Activated CD8-positive, alpha-beta memory T cell treated with anti-CD3 and anti-CD28 coated beads, Interleukin-2, amount 10 ng/mL, durations not matched to agents 7 days and 5 days (primary cell): ENCODE data around the gene HMGCR. TPM values are rescaled to one million over a fixed set of nuclear protein-coding genes. Genes with fewer than 3 reads are reported as not detected.
"Not testable (repeated sequence)": the region's sequence is repeated elsewhere in the genome, so short reads cannot be mapped to it uniquely, and the experiment has no call there.

Source experiments
- ATAC-seq: fragments of 150-1000 bp; cut with Tn5 transposase; one replicate; pipeline ENCODE4 v1.10.0; 2021; ENCODE audit warnings: moderate library complexity
- CTCF ChIA-PET: fragments of 350-600 bp; sonication (Branson Sonifier 250); formaldehyde crosslinking; loops from one replicate; lab custom pipeline; 2021; ENCODE audit warnings: antibody characterized with exemption; lab: Charles Lee
- DNase-seq: peaks from one replicate; pipeline ENCODE4 v3.0.0-alpha.2; 2020
- H3K27ac Mint-ChIP-seq: one replicate; pipeline ENCODE4 v1.8.0; 2021; ENCODE audit warnings: mild to moderate bottlenecking, mixed read lengths
- H3K27me3 Mint-ChIP-seq: one replicate; pipeline ENCODE4 v1.8.0; 2021; ENCODE audit warnings: mixed read lengths
- H3K36me3 Mint-ChIP-seq: one replicate; pipeline ENCODE4 v1.8.0; 2021; ENCODE audit warnings: mild to moderate bottlenecking, mixed read lengths
- H3K4me1 Mint-ChIP-seq: one replicate; pipeline ENCODE4 v1.8.0; 2021; ENCODE audit warnings: mixed read lengths
- H3K4me3 Mint-ChIP-seq: one replicate; pipeline ENCODE4 v1.8.0; 2021; ENCODE audit warnings: mild to moderate bottlenecking, moderate library complexity, mixed read lengths
- H3K9me3 Mint-ChIP-seq: one replicate; pipeline ENCODE4 v1.8.0; 2022; ENCODE audit warnings: low read depth, mixed read lengths
- total RNA-seq, 2 experiments: library from RNA; stranded (reverse); gene quantifications; one replicate each; pipeline ENCODE4 v1.2.3, GENCODE V29; 2021

Gene HMGCR
- total RNA-seq, 2 experiments from 2014 or later = 69.5 to 99.8 TPM

- Mint-ChIP-seq H3K4me3 (no peak overlapping the region), H3K36me3 (no peaks in the 10 kb centered on the region), H3K27me3 (peaks cover 4% of the 10 kb centered on the region), H3K9me3 (no peaks in the 10 kb centered on the region), H3K4me1 (no peaks in the 10 kb centered on the region), H3K27ac (no peak overlapping the region)
- no peak for ATAC-seq
- no peak for DNase-seq
- CTCF ChIA-PET = interaction anchor here (1.2 to 2.1 kb wide), 3 partner anchors 11 to 406 kb away, joined by 3 to 11 read pairs (median 5); partner anchors contain the start of gene ANKRD31
Measured at GRCh38 chr5:75331095-75332090, 5.6 kb upstream of the HMGCR start.

GRCh38 chr5:75333759-75334158, 3.3 kb upstream of the HMGCR start:
- CTCF ChIA-PET, H3K27ac Mint-ChIP-seq, H3K4me3 Mint-ChIP-seq, ATAC-seq, H3K9me3 Mint-ChIP-seq, H3K27me3 Mint-ChIP-seq, H3K4me1 Mint-ChIP-seq, DNase-seq, H3K36me3 Mint-ChIP-seq: not testable (repeated sequence)

- H3K4me3 Mint-ChIP-seq, H3K27ac Mint-ChIP-seq, CTCF ChIA-PET, H3K9me3 Mint-ChIP-seq, DNase-seq, H3K27me3 Mint-ChIP-seq, H3K36me3 Mint-ChIP-seq, ATAC-seq: not testable (repeated sequence)
- H3K4me1 Mint-ChIP-seq = peaks cover 14% of the 10 kb centered on the region
Measured at GRCh38 chr5:75334413-75334812, 2.6 kb upstream of the HMGCR start.

- Mint-ChIP-seq H3K27me3 (no peaks in the 10 kb centered on the region), H3K4me3 (no peak overlapping the region), H3K36me3 (peaks cover 10% of the 10 kb centered on the region), H3K9me3 (no peaks in the 10 kb centered on the region), H3K4me1 (peaks cover 22% of the 10 kb centered on the region), H3K27ac (no peak overlapping the region)
- no peak for ATAC-seq
- CTCF ChIA-PET = no interaction called here
- DNase-seq = no peak
Measured at GRCh38 chr5:75335486-75335885, 1.5 kb upstream of the HMGCR start.

GRCh38 chr5:75335952-75336614, 937 bp upstream of the HMGCR start:
- CTCF ChIA-PET = interaction anchor here (1.1 to 1.9 kb wide), 3 partner anchors 99 to 401 kb away, joined by 3 to 23 read pairs (median 3); partner anchors contain the start of genes ANKRD31 and POLK
- no peak for DNase-seq
- H3K9me3 Mint-ChIP-seq = no peaks in the 10 kb centered on the region
- peaks cover 27% of the 10 kb centered on the region for H3K4me1 Mint-ChIP-seq
- no peak overlapping the region for H3K4me3 Mint-ChIP-seq
- ATAC-seq = no peak
- no peaks in the 10 kb centered on the region for H3K27me3 Mint-ChIP-seq
- H3K27ac Mint-ChIP-seq = no peak overlapping the region
- peaks cover 14% of the 10 kb centered on the region for H3K36me3 Mint-ChIP-seq

- no peaks in the 10 kb centered on the region for H3K9me3 Mint-ChIP-seq
- ATAC-seq = peak; percentile 3
- DNase-seq = peak; percentile 66
- H3K4me1 Mint-ChIP-seq = peaks cover 37% of the 10 kb centered on the region
- CTCF ChIA-PET = interaction anchor here (0.8 to 1.9 kb wide), 11 partner anchors 11 to 1066 kb away, joined by 3 to 23 read pairs (median 3); partner anchors contain the start of genes ANKRD31, IQGAP2 and POLK
- no peak overlapping the region for H3K27ac Mint-ChIP-seq
- no peak overlapping the region for H3K4me3 Mint-ChIP-seq
- no peaks in the 10 kb centered on the region for H3K27me3 Mint-ChIP-seq
- H3K36me3 Mint-ChIP-seq = peaks cover 20% of the 10 kb centered on the region
Measured at GRCh38 chr5:75337366-75338021, 474 bp downstream of the HMGCR start.

GRCh38 chr5:75338408-75338807, 1.4 kb downstream of the HMGCR start:
- Mint-ChIP-seq H3K27me3 (no peaks in the 10 kb centered on the region), H3K4me3 (no peak overlapping the region), H3K4me1 (peaks cover 37% of the 10 kb centered on the region), H3K36me3 (peaks cover 23% of the 10 kb centered on the region), H3K9me3 (no peaks in the 10 kb centered on the region), H3K27ac (no peak overlapping the region)
- DNase-seq = no peak
- ATAC-seq = no peak
- CTCF ChIA-PET = interaction anchor here (0.6 kb wide), 1 partner anchor 220 kb away, joined by 3 read pairs; no protein-coding TSS in a partner anchor

GRCh38 chr5:75340714-75341478, 3.9 kb downstream of the HMGCR start:
- Mint-ChIP-seq H3K36me3 (peaks cover 40% of the 10 kb centered on the region), H3K27ac (no peak overlapping the region), H3K9me3 (no peaks in the 10 kb centered on the region), H3K4me1 (peaks cover 37% of the 10 kb centered on the region), H3K27me3 (no peaks in the 10 kb centered on the region), H3K4me3 (no peak overlapping the region)
- CTCF ChIA-PET = interaction anchor here (0.6 to 2.4 kb wide), 6 partner anchors 9 to 341 kb away, joined by 3 to 7 read pairs (median 4); no protein-coding TSS in a partner anchor
- ATAC-seq (no peak), DNase-seq (no peak)

GRCh38 chr5:75341934-75342333, 4.9 kb downstream of the HMGCR start:
- CTCF ChIA-PET = interaction anchor here (0.7 to 2.4 kb wide), 4 partner anchors 14 to 340 kb away, joined by 3 to 7 read pairs (median 4); no protein-coding TSS in a partner anchor
- Mint-ChIP-seq H3K4me3 (no peak overlapping the region), H3K27ac (no peak overlapping the region), H3K27me3 (no peaks in the 10 kb centered on the region), H3K36me3 (peaks cover 47% of the 10 kb centered on the region), H3K4me1 (peaks cover 37% of the 10 kb centered on the region), H3K9me3 (no peaks in the 10 kb centered on the region)
- DNase-seq (no peak), ATAC-seq (no peak)

- CTCF ChIA-PET = no interaction called here
- H3K4me3 Mint-ChIP-seq = no peak overlapping the region
- no peaks in the 10 kb centered on the region for H3K27me3 Mint-ChIP-seq
- no peak for ATAC-seq
- no peak for DNase-seq
- no peaks in the 10 kb centered on the region for H3K9me3 Mint-ChIP-seq
- no peak overlapping the region for H3K27ac Mint-ChIP-seq
- H3K36me3 Mint-ChIP-seq = peaks cover 53% of the 10 kb centered on the region
- peaks cover 37% of the 10 kb centered on the region for H3K4me1 Mint-ChIP-seq
Measured at GRCh38 chr5:75342836-75343235, 5.8 kb downstream of the HMGCR start.

- DNase-seq = no peak
- Mint-ChIP-seq H3K27me3 (no peaks in the 10 kb centered on the region), H3K36me3 (peaks cover 70% of the 10 kb centered on the region), H3K4me3 (no peak overlapping the region), H3K9me3 (no peaks in the 10 kb centered on the region), H3K4me1 (peaks cover 28% of the 10 kb centered on the region), H3K27ac (no peak overlapping the region)
- CTCF ChIA-PET = interaction anchor here (1.3 kb wide), 1 partner anchor 11 kb away, joined by 3 read pairs; the partner anchor contains the start of gene HMGCR
- no peak for ATAC-seq
Measured at GRCh38 chr5:75348241-75348640, 11.2 kb downstream of the HMGCR start.

- Mint-ChIP-seq H3K4me1 (peaks cover 28% of the 10 kb centered on the region), H3K4me3 (no peak overlapping the region), H3K27ac (no peak overlapping the region), H3K27me3 (no peaks in the 10 kb centered on the region), H3K36me3 (peaks cover 67% of the 10 kb centered on the region), H3K9me3 (no peaks in the 10 kb centered on the region)
- DNase-seq = no peak
- ATAC-seq = no peak
- CTCF ChIA-PET = interaction anchor here (0.9 to 1.5 kb wide), 2 partner anchors 10 to 11 kb away, joined by 3 to 5 read pairs; no protein-coding TSS in a partner anchor
Measured at GRCh38 chr5:75349663-75350062, 12.6 kb downstream of the HMGCR start.
